HCT116 (cell line): ENCODE measurements around the gene CSPG4. TPM values are rescaled to one million over a fixed set of nuclear protein-coding genes. Genes with fewer than 3 reads are reported as not detected.
"Not testable (repeated sequence)": the region's sequence is repeated elsewhere in the genome, so short reads cannot be mapped to it uniquely, and the experiment has no call there.

ENCODE experiments used
- ATAC-seq: fragments of 200-7000 bp; cut with Tn5 transposase; 2 replicates; pipeline ENCODE4 v1.9.1; 2020; ENCODE audit warnings: mild to moderate bottlenecking, moderate library complexity
- BruUV-seq: library from RNA; stranded (reverse); fragments of 400-500 nt; replicated peaks from 2 replicates; lab custom pipeline; 2021; lab: Mats Ljungman, UMichigan
- CTCF ChIA-PET: fragments of 300-600 bp; sonication (Branson Sonifier 250); formaldehyde crosslinking; loops from one replicate; lab custom pipeline; 2021; ENCODE audit warnings: antibody characterized with exemption; lab: Charles Lee
- POLR2A ChIA-PET: fragments of 300-600, 350-600 bp; sonication (Branson Sonifier 250); formaldehyde crosslinking; loops from one replicate; lab custom pipeline; 2021; ENCODE audit warnings: antibody characterized with exemption; lab: Charles Lee
- RAD21 ChIA-PET, 2 experiments: fragments of 300-600 bp; sonication (Branson Sonifier 250); formaldehyde crosslinking; loops; one replicate each; lab custom pipeline; 2023; ENCODE audit warnings: low total read pairs in 2 of 2; ENCODE audit not compliant: uncharacterized antibody in 2 of 2, unreplicated experiment in 2 of 2, low non-redundant PET in 1 of 2; lab: Charles Lee
- DNase-seq: peaks from one replicate; pipeline ENCODE4 v3.0.0-alpha.2; 2010; ENCODE audit warnings: low read depth, low spot score
- H2AFZ ChIP-seq: fragments of 200-600 bp; shearing (Covaris generic), sonication (generic); 2 replicates; pipeline ENCODE4 v1.6.1; 2017; ENCODE audit warnings: low read depth, mixed run types, mixed read lengths, antibody characterized with exemption, low read length; ENCODE audit not compliant: poor library complexity, severe bottlenecking
- H3K27ac ChIP-seq: 2 replicates; pipeline ENCODE4 v1.5.1; 2012; ENCODE audit warnings: low read depth, low read length
- H3K27me3 ChIP-seq: fragments of 200-600 bp; sonication (generic); 2 replicates; pipeline ENCODE4 v1.6.1; 2016; ENCODE audit warnings: mixed run types, low read length, mixed read lengths; ENCODE audit not compliant: insufficient read depth
- H3K36me3 ChIP-seq, 2 experiments: fragments of 200-500 bp in 1 of 2; fragments of 200-600 bp in 1 of 2; sonication (Bioruptor generic) in 1 of 2; sonication (generic) in 1 of 2; 2 replicates each; pipeline versions ENCODE4 v1.5.1 to v1.6.1; 2014 to 2016; ENCODE audit warnings: low read length in 2 of 2, inconsistent platforms in 1 of 2, mixed read lengths in 1 of 2, mixed run types in 1 of 2; ENCODE audit not compliant: insufficient read depth in 2 of 2, control insufficient read depth in 1 of 2
- H3K4me1 ChIP-seq, 2 experiments: fragments of 200-600 bp in 1 of 2; sonication (generic) in 1 of 2; 2 replicates each; pipeline versions ENCODE4 v1.5.1 to v1.6.1; 2012 to 2017; ENCODE audit warnings: low read length in 2 of 2, inconsistent platforms in 1 of 2, mild to moderate bottlenecking in 1 of 2, mixed read lengths in 1 of 2, mixed run types in 1 of 2, moderate library complexity in 1 of 2; ENCODE audit not compliant: insufficient read depth in 2 of 2, control insufficient read depth in 1 of 2
- H3K4me2 ChIP-seq: fragments of 200-600 bp; sonication (generic); 2 replicates; pipeline ENCODE4 v1.6.1; 2017; ENCODE audit warnings: mixed run types, low read length, mixed read lengths
- H3K4me3 ChIP-seq, 2 experiments: fragments of 200-600 bp in 1 of 2; sonication (generic) in 1 of 2; replicated peaks in 1 of 2; 2 replicates each; pipeline ENCODE4 v1.5.1; 2011 to 2016; ENCODE audit warnings: low read length in 2 of 2, control low read depth in 1 of 2, low read depth in 1 of 2, mild to moderate bottlenecking in 1 of 2, mixed read lengths in 1 of 2, mixed run types in 1 of 2
- H3K79me2 ChIP-seq: fragments of 200-600 bp; sonication (generic); 2 replicates; pipeline ENCODE4 v1.6.1; 2017; ENCODE audit warnings: mild to moderate bottlenecking, mixed run types, low read length, moderate library complexity, mixed read lengths; ENCODE audit not compliant: insufficient read depth
- H3K9ac ChIP-seq: fragments of 200-600 bp; sonication (generic); 2 replicates; pipeline ENCODE4 v1.6.1; 2016; ENCODE audit warnings: low read length, mixed read lengths
- H3K9me2 ChIP-seq: fragments of 200-600 bp; sonication (generic), shearing (Covaris generic); 2 replicates; pipeline ENCODE4 v1.6.1; 2017; ENCODE audit warnings: mixed run types, mild to moderate bottlenecking, moderate library complexity; ENCODE audit not compliant: insufficient read depth
- H3K9me3 ChIP-seq, 2 experiments: fragments of 200-500 bp in 1 of 2; fragments of 200-600 bp in 1 of 2; sonication (Bioruptor generic) in 1 of 2; sonication (generic) in 1 of 2; 2 replicates each; pipeline ENCODE4 v1.6.1; 2014 to 2017; ENCODE audit warnings: low read length in 2 of 2, mixed read lengths in 2 of 2, inconsistent platforms in 1 of 2, low read depth in 1 of 2, mild to moderate bottlenecking in 1 of 2, mixed run types in 1 of 2, moderate library complexity in 1 of 2; ENCODE audit not compliant: control insufficient read depth in 1 of 2, insufficient read depth in 1 of 2
- H4K20me1 ChIP-seq: fragments of 200-600 bp; sonication (generic), shearing (Covaris generic); 2 replicates; pipeline ENCODE4 v1.6.1; 2017; ENCODE audit warnings: mixed run types, mild to moderate bottlenecking, moderate library complexity; ENCODE audit not compliant: insufficient read depth
- ATF3 ChIP-seq: IDR thresholded peaks from 2 replicates; pipeline ENCODE4 v1.6.1; 2012
- EGR1 ChIP-seq: IDR thresholded peaks from 2 replicates; pipeline ENCODE4 v1.6.1; 2012; ENCODE audit warnings: low read depth
- ELF1 ChIP-seq: IDR thresholded peaks from 2 replicates; pipeline ENCODE4 v1.6.1; 2012; ENCODE audit warnings: low read depth, borderline replicate concordance
- FOSL1 ChIP-seq: IDR thresholded peaks from 2 replicates; pipeline ENCODE4 v1.6.1; 2012; ENCODE audit warnings: low read depth
- SRF ChIP-seq: IDR thresholded peaks from 2 replicates; pipeline ENCODE4 v1.6.1; 2012; ENCODE audit warnings: low read depth
- ZNF274 ChIP-seq: fragments of 200-500 bp; sonication (Bioruptor generic); IDR thresholded peaks from 2 replicates; pipeline ENCODE4 v1.6.1; 2014; ENCODE audit warnings: mild to moderate bottlenecking, low read depth, low read length, inconsistent platforms
- intact Hi-C: fragments of 100-400 bp; cut with micrococcal nuclease; formaldehyde crosslinking; loops from 2 replicates; pipeline ENCODE4 v1.10.0; 2022
- total RNA-seq: library from RNA; stranded (reverse); gene quantifications from one replicate; pipeline ENCODE4 v1.2.1, GENCODE V29; 2021; ENCODE audit not compliant: unreplicated experiment

CSPG4 gene
- total RNA-seq, 1 experiment from 2014 or later = 18.1 TPM

DNA sequence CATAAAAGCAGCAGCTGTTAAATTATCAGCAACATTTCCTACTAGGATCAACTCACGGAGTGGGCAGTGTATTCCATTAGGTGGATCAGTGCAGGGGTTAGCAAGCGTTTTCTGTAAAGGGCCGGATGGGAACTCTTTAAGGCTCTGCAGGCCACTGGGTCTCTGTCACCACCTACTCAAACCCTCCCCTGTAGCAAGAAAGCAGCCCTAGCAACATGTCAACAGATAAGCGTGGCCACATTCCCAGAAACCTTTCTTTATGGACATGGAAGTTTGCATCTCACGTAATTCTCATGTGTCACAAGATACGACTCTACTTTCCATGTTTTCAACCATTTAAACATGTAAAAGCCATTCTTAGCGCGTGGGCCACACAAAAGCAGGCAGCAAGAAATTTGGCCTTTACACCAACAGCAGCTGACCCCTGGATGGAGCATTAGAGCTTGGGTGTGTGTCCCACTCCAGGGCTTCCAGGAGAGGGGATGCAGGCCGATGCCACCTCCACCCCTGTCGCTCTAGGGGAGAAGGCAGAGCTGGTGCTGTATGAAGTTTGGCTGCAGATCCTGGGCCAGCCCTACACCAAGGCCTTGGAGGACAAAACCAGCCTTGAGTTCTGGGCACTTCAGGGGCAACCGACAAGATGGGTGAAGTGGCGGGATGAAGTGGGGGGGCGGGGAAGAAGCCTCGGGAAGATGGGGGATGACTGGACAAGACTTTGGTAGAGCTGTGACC, 48.2 kb upstream of the CSPG4 start:
- RAD21 ChIA-PET = no interaction called here
- no peaks in the 10 kb centered on the region for H3K79me2 ChIP-seq
- no peak for TF ChIP-seq ELF1
- no peak for TF ChIP-seq EGR1
- TF ChIP-seq ATF3 = no peak
- no peak for TF ChIP-seq FOSL1
- TF ChIP-seq SRF = no peak
- no peak for TF ChIP-seq ZNF274
- TF ChIP-seq, all 23 proteins: peak for 0
- DNase-seq (no peak), ATAC-seq (no peak)
- no peaks in the 10 kb centered on the region for H4K20me1 ChIP-seq
- H3K9me2 ChIP-seq = no peaks in the 10 kb centered on the region
- H3K27ac ChIP-seq = no peak overlapping the region
- H2AFZ ChIP-seq = no peak overlapping the region
- H3K4me1 ChIP-seq = peaks cover 6 to 11% of the 10 kb centered on the region in 2 experiments; a peak in 3 of 4 replicates
- CTCF ChIA-PET = no interaction called here
- no peak overlapping the region for H3K9ac ChIP-seq
- no peaks in the 10 kb centered on the region for H3K27me3 ChIP-seq
- H3K4me3 ChIP-seq = no peak overlapping the region
- H3K4me2 ChIP-seq = no peak overlapping the region
- H3K36me3 ChIP-seq = no peaks in the 10 kb centered on the region
- POLR2A ChIA-PET = no interaction called here
- BruUV-seq = no TSS peak
- no peaks in the 10 kb centered on the region for H3K9me3 ChIP-seq
- intact Hi-C loops = no loop called here

DNA sequence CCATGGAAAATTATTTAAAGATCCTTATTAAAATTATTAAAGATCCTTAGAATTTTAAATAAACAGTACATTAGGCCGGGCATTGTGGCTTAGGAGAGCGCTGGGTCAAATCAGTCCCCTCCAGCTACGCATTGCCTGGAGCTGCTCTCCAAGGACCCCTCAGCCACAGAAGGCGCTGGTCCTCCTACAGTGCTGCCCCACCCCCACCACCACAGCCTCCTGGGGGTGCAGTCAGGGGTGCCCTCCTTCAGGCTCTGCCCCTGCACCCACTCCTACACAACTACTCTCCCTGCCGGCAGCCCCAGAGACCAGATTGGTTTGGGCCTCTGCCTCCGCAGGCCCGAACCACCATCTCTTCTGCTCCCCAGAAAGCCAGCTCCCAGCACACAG, 47.5 kb upstream of the CSPG4 start:
- H3K9me3 ChIP-seq, H4K20me1 ChIP-seq, H3K27me3 ChIP-seq, intact Hi-C loops, POLR2A ChIA-PET, H3K9ac ChIP-seq, H3K9me2 ChIP-seq, H3K27ac ChIP-seq, H2AFZ ChIP-seq, BruUV-seq, RAD21 ChIA-PET, H3K4me2 ChIP-seq, H3K4me3 ChIP-seq, DNase-seq, CTCF ChIA-PET, H3K36me3 ChIP-seq, H3K79me2 ChIP-seq, ATAC-seq: not testable (repeated sequence)
- peaks cover 6 to 11% of the 10 kb centered on the region in 2 experiments; a peak in 3 of 4 replicates for H3K4me1 ChIP-seq
